Glutamatergic neuron (in vitro differentiated cells): ENCODE results near the gene FUT4. TPM values are rescaled to one million over a fixed set of nuclear protein-coding genes. Genes with fewer than 3 reads are reported as not detected.
"Not testable (repeated sequence)": the region's sequence is repeated elsewhere in the genome, so short reads cannot be mapped to it uniquely, and the experiment has no call there.

ENCODE experiments used
- DNase-seq: peaks from one replicate; pipeline ENCODE4 v3.0.0; 2022
- H3K27ac Mint-ChIP-seq: one replicate; pipeline ENCODE4 v1.8.0; 2020; ENCODE audit warnings: mild to moderate bottlenecking, mixed read lengths, inconsistent platforms; ENCODE audit not compliant: unreplicated experiment
- H3K27me3 Mint-ChIP-seq: one replicate; pipeline ENCODE4 v1.8.0; 2020; ENCODE audit warnings: mild to moderate bottlenecking, moderate library complexity, mixed read lengths, inconsistent platforms; ENCODE audit not compliant: unreplicated experiment
- H3K36me3 Mint-ChIP-seq: one replicate; pipeline ENCODE4 v1.8.0; 2020; ENCODE audit warnings: mild to moderate bottlenecking, mixed read lengths, inconsistent platforms; ENCODE audit not compliant: unreplicated experiment
- H3K4me1 Mint-ChIP-seq: one replicate; pipeline ENCODE4 v1.8.0; 2020; ENCODE audit warnings: mild to moderate bottlenecking, low read depth, mixed read lengths, inconsistent platforms; ENCODE audit not compliant: unreplicated experiment
- H3K4me3 Mint-ChIP-seq: one replicate; pipeline ENCODE4 v1.8.0; 2020; ENCODE audit warnings: mild to moderate bottlenecking, mixed read lengths, inconsistent platforms; ENCODE audit not compliant: unreplicated experiment
- H3K9me3 Mint-ChIP-seq: one replicate; pipeline ENCODE4 v1.8.0; 2020; ENCODE audit warnings: mild to moderate bottlenecking, moderate library complexity, mixed read lengths, inconsistent platforms; ENCODE audit not compliant: unreplicated experiment
- CTCF ChIP-seq: fragments of 200-600 bp; sonication (generic); IDR thresholded peaks from one replicate; pipeline ENCODE4 v1.5.0; 2021; ENCODE audit not compliant: partially characterized antibody, unreplicated experiment
- total RNA-seq: library from RNA; stranded (reverse); fragmentation: NEBNext Ultra II Directional; extraction: Animal tissue kit (Norgen Biotek cat#: 25700); gene quantifications from one replicate; pipeline ENCODE4 v1.2.1, GENCODE V29; 2021; ENCODE audit not compliant: unreplicated experiment

FUT4 gene
- total RNA-seq, 1 donor from 2014 or later, result 2.2 TPM

- no peak for DNase-seq
- no peaks in the 10 kb centered on the region for H3K4me1 Mint-ChIP-seq
- H3K9me3 Mint-ChIP-seq, result peaks cover 2% of the 10 kb centered on the region
Observed at GRCh38 chr11:94504689-94505293, 38.9 kb upstream of the FUT4 start.

GRCh38 chr11:94506513-94506912 lies 37.2 kb upstream of the FUT4 start:
- H3K27me3 Mint-ChIP-seq, H3K4me3 Mint-ChIP-seq, H3K9me3 Mint-ChIP-seq, H3K4me1 Mint-ChIP-seq, DNase-seq, H3K36me3 Mint-ChIP-seq, H3K27ac Mint-ChIP-seq: not testable (repeated sequence)

More at GRCh38 chr11:94504689-94505293, 38.9 kb upstream of the FUT4 start:
- Mint-ChIP-seq H3K4me3 (no peak overlapping the region), H3K27me3 (peaks cover 4% of the 10 kb centered on the region), H3K36me3 (no peaks in the 10 kb centered on the region), H3K27ac (no peak overlapping the region)
- peak; percentile 78 for TF ChIP-seq CTCF

- Mint-ChIP-seq H3K4me1 (no peaks in the 10 kb centered on the region), H3K9me3 (peaks cover 2% of the 10 kb centered on the region), H3K36me3 (no peaks in the 10 kb centered on the region), H3K27me3 (peaks cover 4% of the 10 kb centered on the region), H3K4me3 (no peak overlapping the region), H3K27ac (no peak overlapping the region)
- no peak for TF ChIP-seq CTCF
- DNase-seq, result no peak
Observed at GRCh38 chr11:94507485-94507884, 36.2 kb upstream of the FUT4 start.

GRCh38 chr11:94511932-94512781 lies 31.6 kb upstream of the FUT4 start, which contains the start of gene C11orf97:
Gene C11orf97, plus strand, starts transcription at chr11:94512461. Its CDS starts 68 bp downstream, at chr11:94512529.
- peak; percentile 76 for DNase-seq
- H3K4me1 Mint-ChIP-seq, result no peaks in the 10 kb centered on the region
- H3K9me3 Mint-ChIP-seq, result peaks cover 2% of the 10 kb centered on the region
- no peaks in the 10 kb centered on the region for H3K36me3 Mint-ChIP-seq
- no peak within 1 kb of the TSS for H3K27ac Mint-ChIP-seq
- peak within 1 kb of the TSS; percentile 87 for H3K4me3 Mint-ChIP-seq
- TF ChIP-seq CTCF, result no peak
- peaks cover 2% of the 10 kb centered on the region for H3K27me3 Mint-ChIP-seq

- Mint-ChIP-seq H3K36me3 (no peaks in the 10 kb centered on the region), H3K4me3 (peak overlapping the region; percentile 44), H3K4me1 (no peaks in the 10 kb centered on the region), H3K27ac (no peak overlapping the region), H3K27me3 (peaks cover 2% of the 10 kb centered on the region), H3K9me3 (peaks cover 2% of the 10 kb centered on the region)
- no peak for DNase-seq
- no peak for TF ChIP-seq CTCF
Observed at GRCh38 chr11:94513091-94513490, 30.6 kb upstream of the FUT4 start.
